Stimulated activated CD8-positive, alpha-beta memory T cell treated with anti-CD3 and anti-CD28 coated beads, Interleukin-4, amount 100 ng/mL, for 24 hours (primary cell): ENCODE results near the gene ACP2.
A peak's percentile ranks its signal among the peaks of the same experiment; 100 is the strongest.

Source experiments
- DNase-seq: peaks from one replicate; pipeline ENCODE4 v3.0.0-alpha.2; 2020; ENCODE audit warnings: low read depth

The ACP2 gene

DNA sequence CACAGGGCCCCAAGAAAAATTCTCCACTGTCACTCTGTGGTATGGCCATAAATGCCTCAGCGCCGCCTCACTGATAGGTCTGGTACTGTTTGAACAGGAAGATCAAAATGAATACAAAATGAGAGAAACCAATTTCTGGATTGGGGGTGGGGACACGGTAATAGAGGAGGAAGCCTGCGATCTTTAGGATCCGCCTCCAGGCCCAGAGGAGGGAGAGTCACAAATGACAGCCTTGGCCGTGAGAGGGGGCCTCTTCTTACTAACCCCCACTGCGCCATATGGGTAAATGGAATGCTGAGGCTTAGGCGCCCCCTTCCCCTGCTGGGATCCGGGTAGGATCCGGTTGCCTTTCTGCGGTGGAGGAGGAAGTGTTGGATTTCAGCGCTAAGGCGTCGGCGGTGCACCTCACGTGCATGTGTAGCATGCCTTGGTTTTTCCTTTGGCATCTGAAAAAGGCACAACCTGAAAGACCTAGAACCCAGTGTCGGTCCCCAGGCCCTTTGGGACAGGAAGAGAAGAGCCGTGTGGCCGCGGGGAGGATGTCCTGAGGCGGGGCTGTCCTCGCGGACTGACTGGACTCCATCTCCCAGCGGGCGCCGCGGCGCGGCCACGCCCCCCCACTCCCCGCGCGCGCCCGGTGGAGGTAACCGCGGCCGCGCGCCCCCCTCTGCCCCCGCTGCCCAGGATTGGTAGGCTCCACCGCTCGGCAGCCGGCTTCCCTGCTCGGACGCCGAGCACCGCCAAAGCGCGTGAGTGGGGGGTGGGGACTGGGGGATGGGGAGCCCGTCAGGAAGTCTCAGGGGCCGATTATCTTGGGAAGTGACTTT lies 20.6 kb upstream of the ACP2 start:
- peak; percentile 76 for DNase-seq

- no peak for DNase-seq
These were observed 19.9 kb upstream of the ACP2 start for GRCh38 chr11:47268448-47269001.

- no peak for DNase-seq
These were observed 19.3 kb upstream of the ACP2 start for GRCh38 chr11:47267876-47268275.

DNA sequence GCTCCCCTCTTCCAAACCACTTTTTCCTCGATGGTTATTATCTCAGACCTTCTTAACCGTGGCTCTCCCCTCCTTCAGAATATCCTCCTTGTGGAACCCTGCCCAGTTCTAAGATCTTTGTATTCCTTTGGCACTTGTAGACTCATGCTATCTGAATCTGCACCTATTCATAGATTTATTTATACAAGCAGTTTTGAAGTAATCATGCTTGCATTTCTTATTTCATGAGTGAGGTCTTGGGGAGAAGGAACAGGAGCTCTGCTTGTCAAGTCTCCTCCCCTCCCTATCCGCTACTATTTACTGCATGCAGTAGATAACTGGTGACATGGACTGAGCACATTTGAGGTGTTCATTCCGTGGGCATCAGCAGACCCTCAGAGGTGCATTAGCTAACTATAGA lies 15.9 kb upstream of the ACP2 start:
- no peak for DNase-seq

- no peak for DNase-seq
These were observed 15.5 kb upstream of the ACP2 start for GRCh38 chr11:47264119-47264518.

GRCh38 chr11:47261291-47261800 lies 12.7 kb upstream of the ACP2 start:
- no peak for DNase-seq

DNA sequence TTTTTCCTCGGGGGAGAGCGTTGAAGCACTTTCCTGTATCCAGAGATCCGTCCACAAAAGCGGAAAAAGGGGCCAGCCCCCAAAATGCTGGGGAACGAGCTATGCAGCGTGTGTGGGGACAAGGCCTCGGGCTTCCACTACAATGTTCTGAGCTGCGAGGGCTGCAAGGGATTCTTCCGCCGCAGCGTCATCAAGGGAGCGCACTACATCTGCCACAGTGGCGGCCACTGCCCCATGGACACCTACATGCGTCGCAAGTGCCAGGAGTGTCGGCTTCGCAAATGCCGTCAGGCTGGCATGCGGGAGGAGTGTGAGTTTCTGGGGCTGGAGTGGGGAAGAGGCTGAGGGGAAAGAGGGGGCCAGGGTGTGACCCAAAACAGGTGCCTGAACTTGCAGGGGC lies 11.8 kb upstream of the ACP2 start:
- DNase-seq, result no peak

- peak; percentile 24 for DNase-seq
These were observed 10.8 kb upstream of the ACP2 start for GRCh38 chr11:47259232-47259977.

GRCh38 chr11:47258317-47258902 lies 9.8 kb upstream of the ACP2 start:
- no peak for DNase-seq

DNA sequence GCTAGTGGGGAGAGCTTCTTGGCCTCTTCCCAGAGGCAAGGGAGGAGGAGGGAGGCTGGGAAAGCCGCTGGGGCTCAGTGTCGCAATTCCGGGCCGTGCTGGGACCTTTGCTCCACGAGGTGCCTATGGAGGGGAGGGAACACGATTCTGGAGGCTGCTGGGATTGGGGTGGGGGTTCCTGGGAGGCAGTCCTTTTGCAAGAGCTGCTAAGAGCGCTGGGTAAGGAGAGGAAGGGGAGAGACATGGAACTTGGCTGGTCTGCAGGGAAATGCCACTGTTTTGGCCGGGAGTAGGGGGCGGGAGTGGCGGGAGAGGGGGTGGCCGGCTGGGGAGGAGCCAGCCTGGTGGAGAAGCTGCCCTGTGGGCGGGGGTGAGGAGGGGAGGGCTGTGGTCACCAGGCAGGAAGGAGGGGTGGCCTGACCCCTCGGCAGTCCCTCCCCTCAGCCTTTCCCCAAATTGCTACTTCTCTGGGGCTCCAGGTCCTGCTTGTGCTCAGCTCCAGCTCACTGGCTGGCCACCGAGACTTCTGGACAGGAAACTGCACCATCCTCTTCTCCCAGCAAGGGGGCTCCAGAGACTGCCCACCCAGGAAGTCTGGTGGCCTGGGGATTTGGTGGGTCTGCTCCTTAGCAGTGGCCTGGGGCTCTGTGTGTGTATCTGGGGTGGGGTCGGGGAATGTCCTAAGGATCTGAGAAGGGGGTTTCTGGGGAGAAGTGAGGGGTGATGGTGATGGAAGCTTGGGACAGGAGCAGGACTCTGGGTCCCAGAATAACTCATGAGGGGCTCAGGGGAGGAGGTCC lies 9.1 kb upstream of the ACP2 start, which contains the start of gene NR1H3:
Gene NR1H3 (plus strand): TSS at position 480 of the 800 bp plus-strand sequence. CDS start 1,221 bp downstream, outside the sequence.
- no peak for DNase-seq

- no peak for DNase-seq
These were observed 8.5 kb upstream of the ACP2 start for GRCh38 chr11:47257177-47257516.

DNA sequence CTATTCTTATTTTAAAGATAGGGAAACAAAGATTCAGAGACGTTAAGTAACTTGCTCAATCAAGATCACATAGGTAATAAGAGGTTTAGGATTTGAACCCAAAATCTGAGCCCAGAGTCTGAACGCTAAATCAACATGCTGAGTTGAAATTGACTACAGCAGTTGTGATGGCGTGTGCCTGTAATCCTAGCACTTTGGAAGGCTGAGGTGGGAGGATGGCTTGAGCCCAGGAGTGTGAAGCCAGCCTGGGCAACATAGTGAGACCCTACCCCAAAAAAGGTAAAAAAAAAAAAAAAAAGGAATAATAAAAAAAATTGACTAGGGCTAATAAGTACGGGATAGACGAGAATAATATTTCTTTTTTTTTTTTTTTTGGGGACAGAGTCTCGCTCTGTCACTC lies 7.8 kb upstream of the ACP2 start:
- DNase-seq, result no peak

DNA sequence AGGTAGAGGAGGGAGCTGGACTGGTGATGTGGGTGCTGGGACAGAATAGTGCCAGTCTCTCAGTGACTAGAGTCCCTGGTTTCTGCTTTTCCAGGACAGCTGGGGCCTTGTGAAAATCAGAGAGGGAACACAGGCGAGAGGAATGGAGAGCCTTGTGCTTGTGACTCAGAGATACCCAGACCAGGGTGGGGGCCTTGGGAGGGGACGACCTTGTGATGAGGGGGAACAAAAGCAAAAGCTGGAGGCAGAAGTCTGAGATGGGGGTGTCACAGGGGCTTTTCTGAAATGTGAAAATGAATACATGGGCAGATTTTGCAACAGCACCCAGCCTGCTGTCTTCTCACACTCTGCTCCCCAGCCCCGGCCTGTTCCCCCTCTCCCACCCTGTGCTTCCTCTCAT lies 5.8 kb upstream of the ACP2 start:
- DNase-seq, result no peak

DNA sequence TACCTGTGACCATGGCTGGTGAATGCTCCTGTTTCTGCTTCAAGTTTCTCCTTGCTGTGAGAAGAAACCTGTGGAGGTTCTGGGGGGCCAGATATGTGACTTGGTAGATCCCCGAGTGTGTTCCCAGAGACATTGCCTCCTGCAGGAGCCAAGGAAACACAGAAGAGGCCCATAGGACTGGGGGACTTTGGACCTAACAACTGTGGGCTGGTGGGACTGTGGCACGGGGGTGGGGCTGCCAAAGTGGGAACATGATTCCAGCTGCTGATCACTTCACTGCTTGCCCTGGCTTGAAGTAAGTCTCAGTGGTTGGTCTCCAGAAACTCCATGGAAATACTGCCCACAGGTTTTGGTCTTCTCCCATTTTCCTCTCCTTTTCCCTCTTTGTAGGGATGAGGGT lies 5.0 kb upstream of the ACP2 start:
- DNase-seq, result no peak

- no peak for DNase-seq
These were observed 3.1 kb upstream of the ACP2 start for GRCh38 chr11:47251751-47252150.

DNA sequence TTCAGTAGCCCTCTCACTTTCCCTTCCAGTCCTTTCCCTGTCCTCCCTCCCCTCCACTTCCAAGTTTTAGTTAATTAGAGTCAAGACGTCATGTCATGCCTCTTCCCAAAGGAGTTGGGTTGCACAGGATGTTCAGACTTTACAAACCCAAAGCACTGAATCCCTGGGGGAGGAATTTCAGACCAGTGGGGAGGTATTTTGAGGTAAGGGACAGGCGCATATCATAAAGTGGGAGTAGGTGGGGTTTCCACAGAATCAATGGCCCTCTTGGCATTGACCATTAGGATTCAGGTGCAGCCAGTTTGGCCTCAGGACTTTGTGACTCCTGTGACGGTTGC lies 733 bp upstream of the ACP2 start:
- no peak for DNase-seq

DNA sequence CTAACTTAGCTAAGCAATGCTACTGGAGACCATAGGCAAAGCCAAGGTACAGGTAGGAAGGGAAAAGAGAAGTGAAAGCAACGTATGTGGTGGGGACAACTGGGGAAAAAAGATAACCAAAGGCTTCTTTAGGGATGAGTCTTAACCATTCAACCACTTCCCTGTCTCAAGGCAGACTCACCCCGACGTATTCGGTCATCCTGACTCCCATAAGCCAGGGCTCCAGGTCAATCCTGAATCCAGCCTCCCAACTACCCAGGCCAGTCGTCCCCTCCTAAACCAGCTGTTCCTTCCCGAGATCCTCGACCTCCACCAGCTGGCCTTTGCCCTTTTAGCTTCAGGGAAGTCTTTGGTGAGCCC lies 330 bp downstream of the ACP2 start:
- no peak for DNase-seq

GRCh38 chr11:47247502-47247901 lies 1.1 kb downstream of the ACP2 start:
- DNase-seq, result no peak

GRCh38 chr11:47245611-47246357 lies 2.8 kb downstream of the ACP2 start:
- DNase-seq, result no peak

DNA sequence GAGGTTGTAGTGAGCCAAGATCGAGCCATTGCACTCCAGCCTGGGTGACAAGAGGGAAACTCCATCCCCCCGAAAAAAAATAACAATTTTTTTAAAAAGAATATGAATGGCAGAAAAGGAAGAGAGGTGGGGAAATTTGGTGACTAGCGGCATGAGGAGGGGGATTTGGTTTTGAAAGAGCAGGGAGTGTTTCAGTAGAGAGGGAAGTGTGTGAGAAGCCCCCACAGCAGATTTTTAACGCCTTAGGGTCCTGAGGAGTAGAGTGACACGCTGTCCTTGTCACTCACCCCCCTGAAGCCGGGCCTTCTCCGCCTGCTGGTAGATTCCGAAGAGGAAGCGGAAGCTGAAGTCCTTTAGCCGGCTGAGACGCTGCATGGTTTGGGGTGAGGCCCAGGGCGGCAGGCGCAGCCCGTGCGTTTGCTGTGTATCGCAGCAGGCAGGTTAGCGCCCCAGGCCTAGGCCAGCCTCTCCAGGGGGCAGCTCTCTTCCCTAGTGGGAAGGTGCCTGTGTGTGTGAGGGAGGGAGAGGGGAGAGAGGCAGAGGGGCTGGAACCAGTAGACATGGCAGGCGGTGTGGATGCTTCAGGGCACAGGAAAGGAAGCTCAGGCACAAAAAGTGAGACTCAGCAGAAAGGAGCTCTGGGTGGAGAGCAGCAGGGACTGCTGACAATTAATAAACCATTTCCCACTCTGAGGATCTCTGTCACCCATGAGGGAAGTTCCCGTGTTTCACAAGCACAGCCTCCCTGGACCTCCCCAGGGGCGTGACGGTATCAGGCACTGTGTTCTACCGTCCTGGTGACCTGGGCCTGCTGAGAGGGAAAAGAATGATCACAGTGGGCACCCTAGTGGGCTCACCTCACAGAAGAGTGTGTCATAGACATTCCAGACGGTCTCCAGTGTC lies 3.9 kb downstream of the ACP2 start:
- DNase-seq, result no peak
